ENCODE data around the gene TTC9B.

TTC9B gene

GRCh38 chr19:40249201-40249600 lies 31.0 kb upstream of the TTC9B start:
- no peak for DNase-seq (ENCODE audit: low spot score)

DNA sequence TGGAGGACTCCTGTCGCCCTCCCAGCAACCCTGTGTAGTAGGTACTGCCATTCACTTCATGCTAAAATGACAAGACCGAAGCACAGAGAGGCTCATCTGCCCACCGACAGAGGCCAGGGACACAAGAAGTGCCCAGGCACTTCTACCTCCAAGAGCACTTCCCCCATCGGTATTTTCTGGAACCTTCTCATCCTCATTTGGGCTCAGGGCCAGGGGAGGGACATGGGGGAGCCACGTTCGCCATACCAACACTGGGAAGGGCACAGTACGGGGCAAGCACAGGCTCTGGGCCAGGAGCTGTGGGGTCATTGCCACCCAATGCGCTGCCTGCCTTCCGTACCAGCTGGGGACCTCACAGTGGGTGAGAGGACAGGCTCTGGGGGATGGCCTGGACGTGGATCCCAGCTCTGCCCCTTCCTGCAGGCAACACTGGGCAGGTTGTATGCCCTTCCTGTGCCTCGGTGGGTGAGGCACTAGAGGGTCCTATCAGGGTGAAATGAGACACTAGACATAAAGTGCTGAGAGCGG lies 29.6 kb upstream of the TTC9B start:
- DNase-seq (ENCODE audit: low spot score) = no peak

DNA sequence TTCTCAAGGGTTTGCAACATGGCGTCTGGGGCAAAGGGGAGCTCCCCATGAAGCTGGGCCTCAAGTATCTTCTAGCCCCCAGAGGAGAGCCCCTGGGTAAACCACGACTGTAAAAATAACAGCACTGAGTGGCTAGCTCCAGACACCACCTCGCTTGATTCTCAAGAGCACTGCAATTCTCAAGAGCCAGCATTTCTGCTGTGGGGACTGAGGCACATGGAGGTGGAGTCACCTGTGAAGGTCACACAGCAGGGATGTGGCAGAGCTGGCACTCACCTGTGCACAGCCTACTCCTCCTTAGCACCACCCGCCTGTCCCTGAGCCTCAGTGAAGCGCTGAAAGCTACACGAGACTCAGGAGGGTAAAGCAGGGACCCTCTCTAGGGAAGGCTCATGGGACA lies 29.0 kb upstream of the TTC9B start:
- no peak for DNase-seq (ENCODE audit: low spot score)

GRCh38 chr19:40246292-40247073 lies 28.3 kb upstream of the TTC9B start:
- no peak for DNase-seq (ENCODE audit: low spot score)

DNA sequence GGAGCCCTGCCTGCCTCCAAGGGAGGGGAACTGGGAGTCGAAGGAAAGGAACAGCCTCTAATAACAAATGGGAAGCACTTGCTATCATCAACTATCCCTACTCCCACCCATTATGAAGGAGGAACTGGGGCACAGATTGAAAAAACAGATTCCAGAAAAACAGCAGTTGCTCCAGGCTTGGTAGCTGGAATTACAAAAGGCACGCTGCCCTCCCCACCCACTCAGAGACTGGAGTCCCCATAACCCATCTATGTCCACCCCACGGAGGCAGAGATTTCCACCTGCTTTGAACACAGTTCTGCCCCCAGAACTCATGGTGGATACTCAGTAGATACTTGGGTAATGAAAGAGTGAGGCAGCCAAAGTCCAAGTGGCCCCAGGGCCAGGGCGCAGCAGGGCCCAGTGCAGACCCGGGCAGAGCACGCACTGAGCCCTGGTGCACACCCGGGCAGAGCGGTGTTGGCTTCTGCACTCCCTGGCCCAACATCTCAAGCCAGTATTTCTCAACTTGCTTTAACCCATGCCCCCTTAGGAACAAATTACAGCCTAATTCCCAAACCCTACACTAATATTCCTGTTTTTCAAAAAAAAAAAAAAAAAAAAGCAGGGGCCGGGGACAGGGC lies 27.4 kb upstream of the TTC9B start:
- DNase-seq (ENCODE audit: low spot score) = no peak

DNA sequence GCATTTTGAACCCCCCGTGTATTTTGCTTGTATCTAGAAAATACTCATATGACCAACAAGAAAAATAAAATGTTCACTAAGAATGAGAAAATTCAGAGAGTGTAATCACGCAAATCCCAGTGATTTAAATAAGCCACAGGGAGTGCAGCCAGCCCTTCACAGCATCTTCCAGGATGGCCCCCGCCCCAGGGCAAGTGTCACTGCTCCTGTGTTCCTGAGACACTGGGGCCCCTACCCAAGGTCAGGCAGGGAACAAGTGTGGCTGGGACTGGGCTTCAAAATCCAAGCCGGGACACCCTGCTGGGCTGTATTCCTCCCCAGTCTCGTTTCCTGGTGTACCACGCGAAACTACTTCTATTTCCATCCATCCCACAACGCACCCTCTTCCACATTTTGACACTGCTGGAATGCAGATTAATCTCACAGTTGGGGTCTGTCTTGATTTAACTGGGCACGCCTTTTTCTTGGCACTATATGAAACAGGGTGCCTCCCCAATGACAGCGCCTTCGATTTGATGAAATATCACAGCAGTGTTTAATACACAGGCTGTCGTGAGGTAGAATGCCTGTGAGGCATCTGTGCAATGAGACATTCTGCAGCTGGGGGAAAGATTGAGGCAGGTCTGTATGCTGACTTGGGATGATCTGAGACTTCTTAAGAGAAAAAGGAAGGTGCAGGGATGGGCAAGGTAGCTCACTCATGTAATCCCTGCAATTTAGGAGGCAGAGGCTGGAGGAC lies 26.6 kb upstream of the TTC9B start:
- no peak for DNase-seq (ENCODE audit: low spot score)

DNA sequence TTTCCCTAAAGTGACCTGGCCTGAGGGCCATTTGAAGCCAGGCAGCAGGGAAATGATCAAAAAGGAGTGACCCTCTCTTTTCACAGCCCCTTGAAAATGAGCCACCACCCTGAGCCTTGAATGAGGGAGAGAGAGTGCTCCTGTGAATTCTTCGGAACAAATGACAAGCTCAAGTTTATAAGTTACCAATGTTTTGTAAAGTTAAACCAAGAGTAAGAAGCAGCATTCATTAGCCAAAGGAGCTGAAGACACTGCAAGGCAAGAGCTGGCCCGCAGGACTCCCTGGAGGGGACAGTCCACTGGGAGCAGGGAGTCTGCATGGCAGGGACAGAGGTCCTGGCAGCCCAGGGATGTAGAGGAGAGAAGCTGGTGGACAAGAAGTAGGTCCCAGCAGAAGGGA lies 25.0 kb upstream of the TTC9B start:
- no peak for DNase-seq (ENCODE audit: low spot score)

DNA sequence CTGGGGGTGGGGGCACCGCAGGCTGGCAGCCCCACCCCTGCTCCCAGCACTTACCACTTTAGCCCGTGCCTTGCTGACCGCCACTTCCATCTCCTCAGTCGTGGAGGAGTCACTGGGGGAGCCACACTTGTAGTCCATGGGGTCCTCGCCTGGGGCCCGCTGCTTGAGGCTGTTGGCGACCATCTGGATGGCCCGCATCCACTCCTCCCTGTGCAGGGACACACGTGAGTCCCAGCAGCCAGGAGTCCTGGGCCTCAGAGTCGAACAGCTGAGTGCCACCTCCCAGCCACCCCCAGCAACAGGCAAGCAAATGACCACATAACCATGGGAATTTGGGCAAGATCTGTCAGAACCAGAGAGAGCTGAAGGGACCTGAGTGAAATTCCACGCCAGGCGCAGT lies 24.3 kb upstream of the TTC9B start:
- no peak for DNase-seq (ENCODE audit: low spot score)

- no peak for DNase-seq (ENCODE audit: low spot score)
Measured at GRCh38 chr19:40241809-40242384, 23.7 kb upstream of the TTC9B start.

GRCh38 chr19:40241125-40241808 lies 23.1 kb upstream of the TTC9B start:
- DNase-seq (ENCODE audit: low spot score) = no peak

DNA sequence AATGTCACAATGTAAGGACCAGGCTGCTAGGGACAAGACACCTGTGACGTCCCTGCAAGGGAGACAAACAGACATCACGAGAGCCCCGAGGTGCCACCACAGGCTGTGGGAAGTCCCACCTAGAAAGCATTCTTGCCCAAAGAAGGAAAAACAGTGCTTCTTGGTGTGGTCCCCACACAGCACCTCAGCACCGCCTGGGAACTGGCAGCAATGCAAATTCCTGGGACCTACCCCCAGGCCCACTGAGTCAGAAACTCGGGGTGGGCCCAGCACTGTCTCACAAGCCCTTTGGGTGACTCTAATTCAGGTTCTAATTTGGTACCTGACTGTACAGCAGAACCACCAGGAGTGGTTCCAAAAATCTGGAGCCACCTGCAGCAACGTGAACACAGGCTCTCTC lies 22.1 kb upstream of the TTC9B start:
- DNase-seq (ENCODE audit: low spot score) = no peak

GRCh38 chr19:40239415-40240226 lies 21.4 kb upstream of the TTC9B start:
- no peak for DNase-seq (ENCODE audit: low spot score)

GRCh38 chr19:40238775-40239174 lies 20.6 kb upstream of the TTC9B start:
- no peak for DNase-seq (ENCODE audit: low spot score)

GRCh38 chr19:40237791-40238190 lies 19.6 kb upstream of the TTC9B start:
- no peak for DNase-seq (ENCODE audit: low spot score)

DNA sequence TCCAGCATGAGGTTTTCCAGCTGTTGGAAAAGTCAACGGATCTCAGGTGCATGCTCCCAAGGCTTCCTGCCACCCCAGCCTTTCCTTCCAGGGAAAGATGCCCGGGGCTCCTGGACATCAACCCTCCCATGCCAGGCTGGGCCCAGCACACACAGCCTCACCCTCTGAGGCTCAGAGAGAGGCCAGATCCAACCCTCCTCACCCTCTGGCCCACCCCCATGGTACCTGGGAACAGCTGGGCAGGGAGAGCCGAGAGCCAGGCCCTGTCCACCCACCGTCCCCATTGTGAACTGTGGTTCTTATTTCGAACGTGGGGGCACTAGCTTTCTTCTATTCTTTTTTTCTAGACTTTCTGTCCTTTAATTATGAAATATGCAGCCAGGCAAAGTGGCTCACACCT lies 18.2 kb upstream of the TTC9B start:
- DNase-seq (ENCODE audit: low spot score) = no peak

DNA sequence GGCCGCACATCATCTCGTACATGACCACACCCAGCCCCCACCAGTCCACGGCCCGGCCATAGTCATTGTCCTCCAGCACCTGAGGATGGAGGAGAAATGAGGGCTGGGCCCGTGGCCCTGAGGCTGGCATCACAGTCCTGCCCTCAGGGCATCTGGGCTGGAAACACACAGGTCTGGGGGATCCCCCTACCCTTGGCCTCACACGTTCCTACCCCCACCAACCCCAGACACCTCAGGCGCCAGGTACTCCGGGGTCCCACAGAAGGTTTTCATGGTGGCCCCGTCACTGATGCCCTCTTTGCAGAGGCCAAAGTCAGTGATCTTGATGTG lies 17.8 kb upstream of the TTC9B start:
- no peak for DNase-seq (ENCODE audit: low spot score)

DNA sequence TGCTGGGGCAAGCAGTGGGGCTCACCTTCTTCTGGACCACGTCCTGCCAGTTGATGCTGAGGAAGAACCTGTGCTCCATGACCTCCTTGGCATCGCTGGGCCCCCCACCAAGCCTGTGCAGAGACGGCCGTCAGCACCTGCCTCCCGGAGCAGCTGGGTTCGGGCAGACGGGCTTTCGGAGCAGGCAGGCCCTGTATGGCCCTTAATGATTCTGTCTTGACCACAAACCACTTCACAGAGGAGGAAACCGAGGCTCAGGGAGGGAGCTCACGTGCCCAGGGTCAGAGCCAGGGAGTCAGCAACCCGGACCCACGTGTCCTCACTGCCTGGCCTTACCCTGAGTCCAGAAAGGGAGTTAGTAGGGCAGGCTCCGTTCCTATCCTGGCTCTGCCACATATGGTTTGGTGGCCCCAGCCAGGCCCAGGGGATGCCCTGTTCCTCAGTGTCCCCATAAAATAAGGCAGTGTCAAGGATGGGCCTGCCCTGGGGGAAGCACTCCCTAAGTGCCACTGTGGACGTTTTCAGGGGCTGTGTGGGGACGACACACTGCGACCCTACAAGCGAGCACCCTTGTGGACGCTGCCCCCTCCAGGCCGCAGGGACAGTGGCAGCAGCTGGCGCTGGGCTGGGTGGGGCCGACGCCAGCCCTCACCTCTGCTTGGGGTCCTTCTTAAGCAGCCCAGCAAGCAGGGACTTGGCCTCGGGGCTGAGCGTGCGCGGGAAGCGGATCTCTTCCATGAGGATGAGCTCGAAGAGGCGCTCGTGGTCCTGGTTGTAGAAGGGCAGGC lies 17.2 kb upstream of the TTC9B start:
- no peak for DNase-seq (ENCODE audit: low spot score)

- no peak for DNase-seq (ENCODE audit: low spot score)
Measured at GRCh38 chr19:40234429-40235237, 16.4 kb upstream of the TTC9B start.

DNA sequence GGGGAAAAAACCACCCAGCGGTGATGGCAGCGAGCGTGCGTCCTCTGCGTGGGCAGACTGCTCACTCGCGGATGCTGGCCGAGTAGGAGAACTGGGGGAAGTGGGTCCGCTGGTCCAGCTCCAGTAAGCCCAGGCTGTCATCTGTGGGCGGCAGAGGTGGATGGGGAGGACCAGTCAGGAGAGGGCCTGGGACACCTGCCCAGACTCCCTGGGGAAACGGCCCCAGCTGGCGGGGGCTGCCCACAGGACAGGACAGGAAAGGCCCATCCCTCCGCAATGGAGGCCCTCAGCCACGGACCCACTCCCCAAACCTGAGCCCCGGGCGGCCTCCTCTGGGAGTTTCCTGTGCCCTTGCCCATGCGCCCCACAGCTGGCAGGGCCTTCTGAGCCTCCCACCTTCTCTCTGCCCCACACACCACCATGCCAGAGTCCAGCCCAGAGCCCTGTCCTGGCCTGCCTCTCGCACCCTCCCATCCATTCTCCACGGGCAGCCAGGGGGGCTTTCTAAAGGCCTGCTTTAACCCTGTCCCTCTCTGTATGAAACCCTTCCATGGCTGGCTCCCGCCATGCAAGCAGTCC lies 15.7 kb upstream of the TTC9B start:
- DNase-seq (ENCODE audit: low spot score) = no peak
